ENCODE results near the gene TMCC3. TPM values are rescaled to one million over a fixed set of nuclear protein-coding genes. Genes with fewer than 3 reads are reported as not detected.

Gene TMCC3
- total RNA-seq, 2 experiments from 2014 or later = 5.7 to 9.4 TPM

- H3K36me3 ChIP-seq (ENCODE audit: insufficient read depth, low read length) = no peaks in the 10 kb centered on the region
- CTCF ChIA-PET (ENCODE audit: unreplicated experiment) = no interaction called here
- TF ChIP-seq CTCF (conservative IDR thresholded peaks at IDR 0.05; ENCODE audit: low read length) (no peak), EZH2phosphoT487 (IDR thresholded peaks at IDR 0.05; ENCODE audit: borderline replicate concordance, low read depth, low read length) (no peak)
- H3K4me2 ChIP-seq (ENCODE audit: low read length) = no peak overlapping the region
- H4K20me1 ChIP-seq (ENCODE audit: insufficient read depth, low read length) = no peaks in the 10 kb centered on the region
- H3K4me1 ChIP-seq (ENCODE audit: insufficient read depth, low read length, poor library complexity, severe bottlenecking) = peaks cover 12% of the 10 kb centered on the region
- no peaks in the 10 kb centered on the region for H3K9me3 ChIP-seq (ENCODE audit: low read length)
- H2AFZ ChIP-seq (ENCODE audit: low read length) = no peak overlapping the region
- no peaks in the 10 kb centered on the region for H3K9me2 ChIP-seq (ENCODE audit: insufficient read depth, low read length)
- no TSS peak for BruUV-seq (replicated peaks)
- DNase-seq (ENCODE audit: low spot score) = no peak
- intact Hi-C loops (cut with micrococcal nuclease; ENCODE audit: unreplicated experiment) = no loop called here
- no peak overlapping the region for H3K27ac ChIP-seq (ENCODE audit: low read depth, low read length, poor library complexity, severe bottlenecking)
- no peaks in the 10 kb centered on the region for H3K79me2 ChIP-seq (ENCODE audit: insufficient read depth, low read depth, low read length)
- POLR2A ChIA-PET = interaction anchor here (0.9 kb wide), 1 partner anchor 8 kb away, joined by 3 read pairs; no protein-coding TSS in a partner anchor
- H3K4me3 ChIP-seq (ENCODE audit: low read depth, low read length, poor library complexity, severe bottlenecking) = no peak overlapping the region
Observed at GRCh38 chr12:94582591-94582990, 67.8 kb downstream of the TMCC3 start.

GRCh38 chr12:94575645-94576403 lies 74.5 kb downstream of the TMCC3 start:
- intact Hi-C loops (cut with micrococcal nuclease; ENCODE audit: unreplicated experiment) = no loop called here
- TF ChIP-seq CTCF (conservative IDR thresholded peaks at IDR 0.05; ENCODE audit: low read length) (no peak), EZH2phosphoT487 (IDR thresholded peaks at IDR 0.05; ENCODE audit: borderline replicate concordance, low read depth, low read length) (no peak)
- Histone ChIP-seq H3K9me2 (ENCODE audit: insufficient read depth, low read length) (no peaks in the 10 kb centered on the region), H3K36me3 (ENCODE audit: insufficient read depth, low read length) (no peaks in the 10 kb centered on the region), H3K27ac (ENCODE audit: low read depth, low read length, poor library complexity, severe bottlenecking) (no peak overlapping the region), H2AFZ (ENCODE audit: low read length) (no peak overlapping the region), H3K4me3 (ENCODE audit: low read depth, low read length, poor library complexity, severe bottlenecking) (no peak overlapping the region), H3K4me1 (ENCODE audit: insufficient read depth, low read length, poor library complexity, severe bottlenecking) (no peaks in the 10 kb centered on the region), H3K4me2 (ENCODE audit: low read length) (no peak overlapping the region), H4K20me1 (ENCODE audit: insufficient read depth, low read length) (no peaks in the 10 kb centered on the region), H3K79me2 (ENCODE audit: insufficient read depth, low read depth, low read length) (no peaks in the 10 kb centered on the region), H3K9me3 (ENCODE audit: low read length) (no peaks in the 10 kb centered on the region)
- BruUV-seq (replicated peaks) = no TSS peak
- CTCF ChIA-PET (ENCODE audit: unreplicated experiment) = no interaction called here
- no peak for DNase-seq (ENCODE audit: low spot score)
- POLR2A ChIA-PET = interaction anchor here (1.1 kb wide), 1 partner anchor 9 kb away, joined by 4 read pairs; no protein-coding TSS in a partner anchor

- Histone ChIP-seq H2AFZ (ENCODE audit: low read length) (no peak overlapping the region), H3K4me2 (ENCODE audit: low read length) (no peak overlapping the region), H3K36me3 (ENCODE audit: insufficient read depth, low read length) (no peaks in the 10 kb centered on the region), H3K27ac (ENCODE audit: low read depth, low read length, poor library complexity, severe bottlenecking) (no peak overlapping the region), H3K9me2 (ENCODE audit: insufficient read depth, low read length) (no peaks in the 10 kb centered on the region), H3K4me3 (ENCODE audit: low read depth, low read length, poor library complexity, severe bottlenecking) (no peak overlapping the region), H4K20me1 (ENCODE audit: insufficient read depth, low read length) (no peaks in the 10 kb centered on the region), H3K9me3 (ENCODE audit: low read length) (no peaks in the 10 kb centered on the region), H3K4me1 (ENCODE audit: insufficient read depth, low read length, poor library complexity, severe bottlenecking) (no peaks in the 10 kb centered on the region), H3K79me2 (ENCODE audit: insufficient read depth, low read depth, low read length) (no peaks in the 10 kb centered on the region)
- intact Hi-C loops (cut with micrococcal nuclease; ENCODE audit: unreplicated experiment) = no loop called here
- ChIA-PET POLR2A (interaction anchor here (1.1 kb wide), 1 partner anchor 10 kb away, joined by 4 read pairs; no protein-coding TSS in a partner anchor), CTCF (ENCODE audit: unreplicated experiment) (no interaction called here)
- no peak for TF ChIP-seq CTCF (conservative IDR thresholded peaks at IDR 0.05; ENCODE audit: low read length)
- no peak for TF ChIP-seq EZH2phosphoT487 (IDR thresholded peaks at IDR 0.05; ENCODE audit: borderline replicate concordance, low read depth, low read length)
- BruUV-seq (replicated peaks) = no TSS peak
- no peak for DNase-seq (ENCODE audit: low spot score)
Observed at GRCh38 chr12:94575024-94575423, 75.3 kb downstream of the TMCC3 start.

Measured in OCI-LY7 (cell line).